HG02884 (cell line): ENCODE results near the gene ZW10.

ENCODE experiments used
- ATAC-seq: cut with Tn5 transposase; IDR thresholded peaks from one replicate; pipeline ENCODE4 v1.9.1; 2021; ENCODE audit warnings: mild to moderate bottlenecking, moderate library complexity; ENCODE audit not compliant: unreplicated experiment

The ZW10 gene

GRCh38 chr11:113698515-113698914 is 75.0 kb downstream of the ZW10 start:
- ATAC-seq, result no peak

- no peak for ATAC-seq
Observed at GRCh38 chr11:113697756-113698407, 75.6 kb downstream of the ZW10 start.

- ATAC-seq, result no peak
Observed at GRCh38 chr11:113697111-113697510, 76.4 kb downstream of the ZW10 start.

GRCh38 chr11:113695207-113695606 is 78.3 kb downstream of the ZW10 start:
- no peak for ATAC-seq

GRCh38 chr11:113694390-113694789 is 79.1 kb downstream of the ZW10 start:
- no peak for ATAC-seq

GRCh38 chr11:113693030-113693429 is 80.5 kb downstream of the ZW10 start:
- ATAC-seq, result no peak

GRCh38 chr11:113690619-113691569 is 82.6 kb downstream of the ZW10 start:
- no peak for ATAC-seq

GRCh38 chr11:113689768-113690618 is 83.5 kb downstream of the ZW10 start:
- ATAC-seq, result no peak

- no peak for ATAC-seq
Observed at GRCh38 chr11:113685654-113686359, 87.7 kb downstream of the ZW10 start.

- ATAC-seq, result no peak
Observed at GRCh38 chr11:113684496-113684895, 89.0 kb downstream of the ZW10 start.

- ATAC-seq, result no peak
Observed at GRCh38 chr11:113683481-113684046, 89.9 kb downstream of the ZW10 start.
